Stimulated activated naive CD8-positive, alpha-beta T cell treated with anti-CD3 and anti-CD28 coated beads, Interleukin-15, Interleukin-2, amounts not matched to agents 100 ng/mL and 50 ng/mL, for 24 hours (primary cell): Measurements from ENCODE around the gene POR.
A peak's percentile ranks its signal among the peaks of the same experiment; 100 is the strongest.
"Not testable (repeated sequence)": the region's sequence is repeated elsewhere in the genome, so short reads cannot be mapped to it uniquely, and the experiment has no call there.

Experiments
- H3K27ac Mint-ChIP-seq: one replicate; pipeline ENCODE4 v1.8.0; 2021; ENCODE audit warnings: mild to moderate bottlenecking, mixed read lengths
- H3K27me3 Mint-ChIP-seq: one replicate; pipeline ENCODE4 v1.8.0; 2021; ENCODE audit warnings: mixed read lengths
- H3K36me3 Mint-ChIP-seq: one replicate; pipeline ENCODE4 v1.8.0; 2021; ENCODE audit warnings: low read depth, mixed read lengths
- H3K4me1 Mint-ChIP-seq: one replicate; pipeline ENCODE4 v1.8.0; 2021; ENCODE audit warnings: low read depth, mixed read lengths
- H3K4me3 Mint-ChIP-seq: one replicate; pipeline ENCODE4 v1.8.0; 2021; ENCODE audit warnings: mild to moderate bottlenecking, mixed read lengths
- H3K9me3 Mint-ChIP-seq: one replicate; pipeline ENCODE4 v1.8.0; 2021; ENCODE audit warnings: mixed read lengths

The POR gene

GRCh38 chr7:75892634-75893272, 22.2 kb upstream of the POR start:
- peaks cover 14% of the 10 kb centered on the region for H3K4me1 Mint-ChIP-seq
- H3K4me3 Mint-ChIP-seq = no peak overlapping the region
- no peaks in the 10 kb centered on the region for H3K9me3 Mint-ChIP-seq
- H3K27me3 Mint-ChIP-seq = no peaks in the 10 kb centered on the region
- H3K36me3 Mint-ChIP-seq = peaks cover 16% of the 10 kb centered on the region
- H3K27ac Mint-ChIP-seq = no peak overlapping the region

- Mint-ChIP-seq H3K36me3 (no peaks in the 10 kb centered on the region), H3K27ac (no peak overlapping the region), H3K4me3 (no peak overlapping the region)
Observed at GRCh38 chr7:75896803-75897327, 18.1 kb upstream of the POR start.

DNA sequence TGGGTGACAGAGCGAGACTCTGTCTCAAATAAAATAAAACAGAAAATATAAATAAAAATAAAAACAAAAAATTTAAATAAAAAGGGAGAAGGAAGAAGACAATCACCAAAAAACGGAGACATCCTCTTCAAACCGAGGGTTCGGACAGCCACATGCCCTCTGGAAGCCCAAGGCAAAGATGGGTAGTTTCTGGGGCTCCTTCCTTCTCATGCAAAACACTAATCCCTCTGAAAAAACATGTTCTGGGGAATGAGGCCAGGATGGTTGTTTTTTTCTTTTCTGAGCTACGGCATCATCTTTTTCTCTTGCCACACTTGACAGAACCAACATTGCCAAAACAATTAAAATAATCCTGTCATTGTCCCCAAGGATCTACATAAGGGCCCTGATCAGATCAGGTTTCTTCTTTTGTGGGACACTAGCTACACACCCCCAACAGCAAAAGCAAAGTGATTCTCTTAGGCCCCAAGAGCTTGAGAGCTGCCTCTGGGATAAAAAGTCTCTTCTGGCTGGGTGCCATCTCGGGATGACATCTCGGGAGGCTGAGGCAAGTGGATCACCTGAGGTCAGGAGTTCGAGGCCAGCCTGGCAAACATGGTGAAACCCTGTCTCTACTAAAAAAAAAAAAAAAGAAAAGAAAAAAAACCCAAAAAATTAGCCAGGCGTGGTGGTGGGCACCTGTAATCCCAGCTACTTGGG, 14.2 kb upstream of the POR start:
- Mint-ChIP-seq H3K27me3 (no peaks in the 10 kb centered on the region), H3K27ac (no peak overlapping the region), H3K9me3 (no peaks in the 10 kb centered on the region), H3K4me1 (no peaks in the 10 kb centered on the region), H3K4me3 (no peak overlapping the region), H3K36me3 (no peaks in the 10 kb centered on the region)

More at GRCh38 chr7:75896803-75897327, 18.1 kb upstream of the POR start:
- H3K4me1 Mint-ChIP-seq = no peaks in the 10 kb centered on the region
- H3K9me3 Mint-ChIP-seq = no peaks in the 10 kb centered on the region
- no peaks in the 10 kb centered on the region for H3K27me3 Mint-ChIP-seq

DNA sequence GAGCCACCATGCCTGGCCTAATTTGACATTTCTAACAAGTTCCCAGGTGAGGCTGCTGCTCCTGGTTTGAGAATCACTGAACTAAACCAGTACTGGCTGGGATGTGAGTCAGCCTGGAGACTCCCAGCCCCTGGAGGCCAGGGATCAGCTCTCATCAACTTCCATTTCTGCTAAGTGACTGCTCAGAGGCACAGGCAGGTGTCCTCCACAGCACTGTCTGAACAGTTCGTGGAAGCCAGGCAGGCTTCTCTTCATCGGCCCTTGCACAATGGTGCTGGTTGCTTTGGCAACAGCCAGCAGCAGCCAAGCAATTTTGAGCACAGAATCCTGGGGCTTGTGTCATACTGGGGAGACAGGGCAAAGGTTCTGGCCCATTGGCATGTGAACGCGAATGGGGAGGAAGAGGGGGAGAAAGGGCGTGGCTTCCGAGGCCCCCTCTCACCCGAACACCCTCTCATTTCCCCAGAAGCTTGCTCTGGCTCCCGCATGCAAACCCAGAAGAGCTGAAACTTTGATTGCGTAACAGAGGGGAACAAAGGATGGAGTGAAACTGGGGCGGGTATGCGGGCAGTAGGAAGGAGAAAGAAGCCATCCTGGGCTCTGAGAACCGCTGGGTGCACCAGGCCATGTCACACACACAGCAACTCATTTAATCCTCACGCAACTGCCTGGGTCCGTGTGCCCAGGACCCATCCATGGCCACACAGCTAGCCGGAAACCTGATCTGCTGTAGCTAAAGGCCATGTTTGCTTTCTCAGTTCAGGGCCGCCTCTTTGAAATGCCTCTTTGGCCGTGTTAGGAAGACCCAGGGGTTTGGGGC, 9.0 kb upstream of the POR start:
- Mint-ChIP-seq H3K9me3 (no peaks in the 10 kb centered on the region), H3K4me3 (no peak overlapping the region), H3K36me3 (no peaks in the 10 kb centered on the region), H3K27ac (no peak overlapping the region), H3K4me1 (no peaks in the 10 kb centered on the region), H3K27me3 (no peaks in the 10 kb centered on the region)

- no peaks in the 10 kb centered on the region for H3K27me3 Mint-ChIP-seq
- no peaks in the 10 kb centered on the region for H3K36me3 Mint-ChIP-seq
- H3K4me1 Mint-ChIP-seq = no peaks in the 10 kb centered on the region
- H3K9me3 Mint-ChIP-seq = no peaks in the 10 kb centered on the region
- H3K27ac Mint-ChIP-seq = no peak overlapping the region
- H3K4me3 Mint-ChIP-seq = no peak overlapping the region
Observed at GRCh38 chr7:75906991-75907667, 7.8 kb upstream of the POR start.

GRCh38 chr7:75907668-75908039, 7.3 kb upstream of the POR start:
- not testable (repeated sequence) for H3K27ac Mint-ChIP-seq, H3K9me3 Mint-ChIP-seq, H3K4me3 Mint-ChIP-seq, H3K4me1 Mint-ChIP-seq, H3K36me3 Mint-ChIP-seq, H3K27me3 Mint-ChIP-seq

GRCh38 chr7:75909521-75910132, 5.3 kb upstream of the POR start:
- no peaks in the 10 kb centered on the region for H3K9me3 Mint-ChIP-seq
- no peak overlapping the region for H3K27ac Mint-ChIP-seq
- H3K27me3 Mint-ChIP-seq = no peaks in the 10 kb centered on the region
- H3K4me3 Mint-ChIP-seq = no peak overlapping the region
- H3K36me3 Mint-ChIP-seq = no peaks in the 10 kb centered on the region
- peaks cover 8% of the 10 kb centered on the region for H3K4me1 Mint-ChIP-seq

DNA sequence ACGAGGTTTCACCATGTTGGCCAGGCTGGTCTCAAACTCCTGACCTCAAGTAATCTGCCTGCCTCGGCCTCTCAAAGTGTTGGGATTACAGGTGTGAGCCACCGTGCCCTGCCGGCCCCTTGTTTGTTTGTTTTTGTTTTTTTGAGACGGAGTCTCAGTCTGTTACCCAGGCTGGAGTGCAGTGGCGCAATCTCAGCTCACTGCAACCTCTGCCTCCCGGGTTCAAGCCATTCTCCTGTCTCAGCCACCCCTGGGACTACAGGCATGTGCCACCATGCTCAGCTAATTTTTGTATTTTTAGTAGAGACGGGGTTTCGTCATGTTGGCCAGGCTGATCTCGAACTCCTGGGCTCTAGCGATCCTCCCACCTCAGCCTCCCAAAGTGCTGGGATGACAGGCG, 3.8 kb upstream of the POR start:
- not testable (repeated sequence) for H3K36me3 Mint-ChIP-seq, H3K27me3 Mint-ChIP-seq, H3K4me3 Mint-ChIP-seq, H3K27ac Mint-ChIP-seq, H3K9me3 Mint-ChIP-seq
- peaks cover 14% of the 10 kb centered on the region for H3K4me1 Mint-ChIP-seq

GRCh38 chr7:75913437-75913836, 1.5 kb upstream of the POR start:
- Mint-ChIP-seq H3K27ac (no peak overlapping the region), H3K4me1 (peaks cover 23% of the 10 kb centered on the region), H3K4me3 (no peak overlapping the region), H3K36me3 (no peaks in the 10 kb centered on the region), H3K9me3 (no peaks in the 10 kb centered on the region), H3K27me3 (no peaks in the 10 kb centered on the region)

DNA sequence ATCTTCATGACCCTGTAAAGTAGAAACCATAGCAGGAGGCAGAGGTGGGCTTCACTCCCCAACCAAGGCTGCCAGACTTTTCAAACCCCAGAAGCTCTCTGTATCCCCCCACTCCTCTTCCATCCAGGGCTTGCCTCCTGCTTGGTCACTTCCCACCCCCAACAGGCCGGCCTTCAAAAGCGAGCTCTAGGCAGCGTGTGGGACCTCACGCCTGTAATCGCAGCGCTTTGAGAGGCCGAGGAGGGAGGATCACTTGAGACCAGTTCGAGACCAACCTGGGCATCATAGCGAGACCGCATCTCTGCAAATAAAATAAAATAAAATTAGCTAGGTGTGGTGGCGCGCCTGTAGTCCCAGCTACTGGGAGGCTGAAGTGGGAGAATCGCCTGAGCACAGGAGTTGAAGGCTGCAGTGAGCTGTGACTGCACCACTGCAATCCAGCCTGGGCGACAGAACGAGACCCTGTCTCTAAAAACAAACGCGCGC, 743 bp upstream of the POR start:
- H3K4me3 Mint-ChIP-seq = peak overlapping the region; percentile 89
- peak overlapping the region; percentile 85 for H3K27ac Mint-ChIP-seq
- no peaks in the 10 kb centered on the region for H3K36me3 Mint-ChIP-seq
- H3K4me1 Mint-ChIP-seq = peaks cover 30% of the 10 kb centered on the region
- no peaks in the 10 kb centered on the region for H3K9me3 Mint-ChIP-seq
- no peaks in the 10 kb centered on the region for H3K27me3 Mint-ChIP-seq

- Mint-ChIP-seq H3K4me1 (peaks cover 39% of the 10 kb centered on the region), H3K27ac (peak overlapping the region; percentile 74), H3K36me3 (peaks cover 1% of the 10 kb centered on the region), H3K9me3 (no peaks in the 10 kb centered on the region), H3K4me3 (peak overlapping the region; percentile 89), H3K27me3 (no peaks in the 10 kb centered on the region)
Observed at GRCh38 chr7:75915416-75916156, 631 bp downstream of the POR start.

- peak overlapping the region; percentile 89 for H3K4me3 Mint-ChIP-seq
- peaks cover 45% of the 10 kb centered on the region for H3K4me1 Mint-ChIP-seq
- H3K36me3 Mint-ChIP-seq = peaks cover 6% of the 10 kb centered on the region
Observed at GRCh38 chr7:75916259-75916658, 1.3 kb downstream of the POR start.

GRCh38 chr7:75916685-75917634, 2.0 kb downstream of the POR start:
- H3K4me1 Mint-ChIP-seq = peaks cover 45% of the 10 kb centered on the region
- no peak overlapping the region for H3K27ac Mint-ChIP-seq
- H3K27me3 Mint-ChIP-seq = no peaks in the 10 kb centered on the region
- peak overlapping the region; percentile 89 for H3K4me3 Mint-ChIP-seq
- H3K9me3 Mint-ChIP-seq = no peaks in the 10 kb centered on the region
- H3K36me3 Mint-ChIP-seq = peaks cover 6% of the 10 kb centered on the region

More at GRCh38 chr7:75916259-75916658, 1.3 kb downstream of the POR start:
- H3K27ac Mint-ChIP-seq = no peak overlapping the region
- no peaks in the 10 kb centered on the region for H3K27me3 Mint-ChIP-seq
- H3K9me3 Mint-ChIP-seq = no peaks in the 10 kb centered on the region
